Measurements from ENCODE around the gene EXOC1L.

- TF ChIP-seq CTCF (conservative IDR thresholded peaks at IDR 0.05 in 1 of 2, IDR thresholded peaks at IDR 0.05 in 1 of 2; ENCODE audit: extremely low read depth in 1 of 2, insufficient read depth in 1 of 2, low read depth in 1 of 2, low read length in 2 of 2) (no peak), EZH2 (IDR thresholded peaks at IDR 0.05; ENCODE audit: borderline replicate concordance, low read length) (no peak)
These were observed 30.1 kb downstream of the EXOC1L start for GRCh38 chr4:55849724-55850123.
